GM12892 (cell line): Measurements from ENCODE around the gene CRLF2.
"Not testable (repeated sequence)": the region's sequence is repeated elsewhere in the genome, so short reads cannot be mapped to it uniquely, and the experiment has no call there.

Experiments
- DNase-seq: peaks from one replicate; pipeline ENCODE4 v3.0.0; 2011; ENCODE audit not compliant: insufficient read length
- FAIRE-seq: peaks from 2 replicates; lab custom pipeline; 2011; peaks lifted over from hg19 to GRCh38; lab: Jason Lieb, UNC
- POLR2A ChIP-seq: IDR thresholded peaks from 2 replicates; pipeline ENCODE4 v1.6.1; 2011; ENCODE audit warnings: low read depth, low read length, control low read depth
- POLR2AphosphoS5 ChIP-seq: IDR thresholded peaks from 2 replicates; pipeline ENCODE4 v1.6.1; 2011; ENCODE audit warnings: low read depth, low read length, control low read depth
- TAF1 ChIP-seq: IDR thresholded peaks from 2 replicates; pipeline ENCODE4 v1.6.1; 2011; ENCODE audit warnings: low read depth, mild to moderate bottlenecking, control low read depth, low read length, borderline replicate concordance

Gene CRLF2

GRCh38 chrX:1239681-1240142 lies 27.3 kb upstream of the CRLF2 start:
- no peak for DNase-seq
- no peak for FAIRE-seq

GRCh38 chrX:1231850-1232465 lies 19.5 kb upstream of the CRLF2 start:
- no peak for FAIRE-seq
- TF ChIP-seq POLR2AphosphoS5 (no peak), POLR2A (no peak), TAF1 (no peak)

More at GRCh38 chrX:1239681-1240142, 27.3 kb upstream of the CRLF2 start:
- TF ChIP-seq POLR2A (no peak), POLR2AphosphoS5 (no peak), TAF1 (no peak)

GRCh38 chrX:1228101-1228500 lies 15.7 kb upstream of the CRLF2 start:
- not testable (repeated sequence) for DNase-seq, FAIRE-seq

More at GRCh38 chrX:1231850-1232465, 19.5 kb upstream of the CRLF2 start:
- no peak for DNase-seq

- TF ChIP-seq POLR2AphosphoS5 (no peak), TAF1 (no peak), POLR2A (no peak)
- FAIRE-seq (no peak), DNase-seq (no peak)
These were observed 13.8 kb upstream of the CRLF2 start for GRCh38 chrX:1226249-1226648.

- FAIRE-seq, result no peak
- no peak for TF ChIP-seq POLR2AphosphoS5
- TF ChIP-seq POLR2A, result no peak
- no peak for TF ChIP-seq TAF1
- DNase-seq, result no peak
These were observed 12.5 kb upstream of the CRLF2 start for GRCh38 chrX:1224954-1225353.

- FAIRE-seq (no peak), DNase-seq (no peak)
- TF ChIP-seq POLR2AphosphoS5, result no peak
- TF ChIP-seq POLR2A, result no peak
- TF ChIP-seq TAF1, result no peak
These were observed 10.8 kb upstream of the CRLF2 start for GRCh38 chrX:1223242-1223600.

- DNase-seq (no peak), FAIRE-seq (no peak)
- TF ChIP-seq POLR2AphosphoS5 (no peak), POLR2A (no peak), TAF1 (no peak)
These were observed 10.2 kb upstream of the CRLF2 start for GRCh38 chrX:1222531-1223241.

- TF ChIP-seq POLR2AphosphoS5 (no peak), POLR2A (no peak), TAF1 (no peak)
- DNase-seq (no peak), FAIRE-seq (no peak)
These were observed 8.9 kb upstream of the CRLF2 start for GRCh38 chrX:1221296-1221845.

GRCh38 chrX:1218286-1218685 lies 5.8 kb upstream of the CRLF2 start:
- no peak for FAIRE-seq
- DNase-seq, result no peak
- no peak for TF ChIP-seq TAF1

GRCh38 chrX:1215123-1215823 lies 2.8 kb upstream of the CRLF2 start:
- DNase-seq, result no peak
- no peak for FAIRE-seq

GRCh38 chrX:1213971-1214370 lies 1.5 kb upstream of the CRLF2 start:
- TF ChIP-seq TAF1 (no peak), POLR2AphosphoS5 (no peak), POLR2A (no peak)
- DNase-seq (no peak), FAIRE-seq (no peak)

More at GRCh38 chrX:1215123-1215823, 2.8 kb upstream of the CRLF2 start:
- no peak for TF ChIP-seq POLR2A
- TF ChIP-seq POLR2AphosphoS5, result no peak
- TF ChIP-seq TAF1, result no peak
